Nephron progenitor cell (in vitro differentiated cells): ENCODE results near the gene ANKRD53.

ENCODE experiments used
- DNase-seq: peaks from one replicate; pipeline ENCODE4 v3.0.0; 2021
- H3K27ac Mint-ChIP-seq: 2 replicates; pipeline ENCODE4 v1.8.0; 2021; ENCODE audit warnings: mild to moderate bottlenecking, moderate library complexity, mixed read lengths
- H3K27me3 Mint-ChIP-seq: 2 replicates; pipeline ENCODE4 v1.8.0; 2021; ENCODE audit warnings: mild to moderate bottlenecking, low read depth, mixed read lengths; ENCODE audit not compliant: poor library complexity
- H3K36me3 Mint-ChIP-seq: 2 replicates; pipeline ENCODE4 v1.8.0; 2021; ENCODE audit warnings: low read depth, mixed read lengths
- H3K4me1 Mint-ChIP-seq: 2 replicates; pipeline ENCODE4 v1.8.0; 2021; ENCODE audit warnings: mixed read lengths
- H3K4me3 Mint-ChIP-seq: 2 replicates; pipeline ENCODE4 v1.8.0; 2021; ENCODE audit warnings: mild to moderate bottlenecking, moderate library complexity, mixed read lengths
- H3K9me3 Mint-ChIP-seq: 2 replicates; pipeline ENCODE4 v1.8.0; 2021; ENCODE audit warnings: mild to moderate bottlenecking, moderate library complexity, mixed read lengths
- CTCF ChIP-seq: fragments of 200-600 bp; sonication (generic); IDR thresholded peaks from 2 replicates; pipeline ENCODE4 v1.5.0; 2021; ENCODE audit warnings: antibody characterized with exemption

The ANKRD53 gene

GRCh38 chr2:70948337-70949003 lies 30.0 kb upstream of the ANKRD53 start:
- Mint-ChIP-seq H3K27ac (no peak overlapping the region), H3K4me3 (peak overlapping the region; percentile 58), H3K9me3 (no peaks in the 10 kb centered on the region), H3K27me3 (peaks cover 84% of the 10 kb centered on the region), H3K36me3 (no peaks in the 10 kb centered on the region), H3K4me1 (peaks cover 30% of the 10 kb centered on the region)
- DNase-seq: peak; percentile 89
- peak; percentile 90 for TF ChIP-seq CTCF

DNA sequence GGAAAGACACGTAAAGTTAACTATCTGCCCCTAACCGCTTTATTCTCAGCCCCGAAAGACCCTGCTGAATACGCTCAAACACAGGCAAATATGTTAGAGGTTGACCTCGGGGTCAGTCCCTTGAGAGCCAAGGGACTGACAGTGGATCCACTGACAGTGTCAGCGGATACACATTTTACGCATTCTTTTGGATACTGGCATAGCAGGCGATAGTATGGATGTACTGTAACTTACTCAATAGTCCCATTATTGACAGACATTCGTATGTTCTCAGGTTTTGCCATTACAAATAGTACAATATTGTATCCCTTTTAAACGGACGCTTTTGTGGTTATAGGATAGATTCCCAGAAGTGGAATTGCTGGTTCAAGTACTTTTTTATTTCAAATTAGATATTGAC lies 29.3 kb upstream of the ANKRD53 start:
- H3K27me3 Mint-ChIP-seq: peaks cover 90% of the 10 kb centered on the region
- peaks cover 24% of the 10 kb centered on the region for H3K4me1 Mint-ChIP-seq
- no peak for TF ChIP-seq CTCF
- DNase-seq: no peak
- no peaks in the 10 kb centered on the region for H3K9me3 Mint-ChIP-seq
- H3K27ac Mint-ChIP-seq: no peak overlapping the region
- H3K36me3 Mint-ChIP-seq: no peaks in the 10 kb centered on the region
- no peak overlapping the region for H3K4me3 Mint-ChIP-seq

GRCh38 chr2:70954886-70955285 lies 23.5 kb upstream of the ANKRD53 start:
- Mint-ChIP-seq H3K4me1 (no peaks in the 10 kb centered on the region), H3K36me3 (no peaks in the 10 kb centered on the region), H3K27me3 (peaks cover 93% of the 10 kb centered on the region), H3K27ac (no peak overlapping the region), H3K4me3 (no peak overlapping the region), H3K9me3 (no peaks in the 10 kb centered on the region)
- DNase-seq: no peak
- TF ChIP-seq CTCF: no peak

DNA sequence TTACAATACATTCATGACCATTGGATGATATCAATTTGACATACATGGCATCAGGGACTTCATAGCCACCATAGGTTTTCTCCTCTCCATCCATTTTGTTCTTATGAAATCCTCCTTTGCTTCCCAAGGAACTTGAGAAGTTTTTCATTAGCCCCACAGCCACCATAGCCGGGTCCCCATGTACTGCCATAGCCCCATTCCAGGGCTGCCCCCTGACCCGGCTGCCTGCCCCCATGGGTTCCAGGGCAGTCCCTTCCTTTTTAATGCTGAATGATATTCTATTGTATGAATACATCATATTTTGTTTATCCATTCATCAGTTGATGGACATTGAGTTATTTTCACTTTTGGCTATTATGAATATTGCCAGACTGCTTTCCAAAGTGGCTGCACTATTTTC lies 22.3 kb upstream of the ANKRD53 start:
- Mint-ChIP-seq H3K9me3 (no peaks in the 10 kb centered on the region), H3K36me3 (no peaks in the 10 kb centered on the region), H3K4me1 (no peaks in the 10 kb centered on the region), H3K27me3 (peaks cover 90% of the 10 kb centered on the region), H3K27ac (no peak overlapping the region), H3K4me3 (no peak overlapping the region)
- DNase-seq: no peak
- TF ChIP-seq CTCF: no peak

- peaks cover 89% of the 10 kb centered on the region for H3K27me3 Mint-ChIP-seq
Observed at GRCh38 chr2:70957798-70958197, 20.6 kb upstream of the ANKRD53 start.

More at GRCh38 chr2:70957798-70958197, 20.6 kb upstream of the ANKRD53 start:
- no peak for DNase-seq
- no peak overlapping the region for H3K4me3 Mint-ChIP-seq
- H3K4me1 Mint-ChIP-seq: no peaks in the 10 kb centered on the region
- H3K27ac Mint-ChIP-seq: no peak overlapping the region
- H3K36me3 Mint-ChIP-seq: no peaks in the 10 kb centered on the region
- no peak for TF ChIP-seq CTCF
- no peaks in the 10 kb centered on the region for H3K9me3 Mint-ChIP-seq
